K562 (cell line): ENCODE results near the gene ABCB9. TPM values are rescaled to one million over a fixed set of nuclear protein-coding genes. Genes with fewer than 3 reads are reported as not detected.

Source experiments
- ARID3A ChIP-seq: IDR thresholded peaks from 2 replicates; pipeline ENCODE4 v1.6.1; 2012; ENCODE audit warnings: low read depth, low read length, improper control_type of control experiment, borderline replicate concordance
- CBX2 ChIP-seq: fragments of 200-600 bp; sonication (generic); IDR thresholded peaks from one replicate; pipeline ENCODE4 v1.6.1; 2012; ENCODE audit warnings: mild to moderate bottlenecking, low read length, inconsistent platforms; ENCODE audit not compliant: insufficient read depth, poor library complexity, severe bottlenecking
- HEY1 ChIP-seq: fragments of 250-450 bp; sonication (Bioruptor Pico); IDR thresholded peaks from 2 replicates; pipeline ENCODE4 v1.5.0; 2020; ENCODE audit warnings: mild to moderate bottlenecking, moderate library complexity, borderline replicate concordance
- PTRF ChIP-seq: fragments of 450-650 bp; IDR thresholded peaks from 2 replicates; pipeline ENCODE4 v1.6.1; 2016; ENCODE audit warnings: mild to moderate bottlenecking, missing genetic modification characterization, missing compliant biosample characterization
- RBFOX2 ChIP-seq: fragments of 200-400 bp; formaldehyde crosslinking; IDR thresholded peaks from 2 replicates; pipeline ENCODE4 v1.6.1; 2017; ENCODE audit warnings: low read depth, mild to moderate bottlenecking, low read length, moderate library complexity
- SAP30 ChIP-seq: fragments of 200-600 bp; sonication (generic); IDR thresholded peaks from 2 replicates; pipeline ENCODE4 v1.6.1; 2012; ENCODE audit warnings: borderline replicate concordance, low read depth, mild to moderate bottlenecking, moderate library complexity, low read length, control low read depth, inconsistent platforms; ENCODE audit not compliant: insufficient read depth, poor library complexity, severe bottlenecking
- SLC30A9 ChIP-seq: fragments of 250-450 bp; sonication (Bioruptor Pico); IDR thresholded peaks from 2 replicates; pipeline ENCODE4 v1.8.0; 2022; ENCODE audit warnings: mild to moderate bottlenecking, moderate library complexity
- SMAD3 ChIP-seq: fragments of 450-650 bp; formaldehyde crosslinking; conservative IDR thresholded peaks from 2 replicates; pipeline ENCODE4 v1.4.0; 2020; ENCODE audit warnings: mild to moderate bottlenecking
- TEAD1 ChIP-seq, 2 experiments: fragments of 450-650 bp in 1 of 2; sonication (generic) in 1 of 2; formaldehyde crosslinking; IDR thresholded peaks; 2 replicates each; pipeline versions ENCODE4 v1.4.0 to v1.8.0; 2020 to 2022; ENCODE audit warnings: mild to moderate bottlenecking in 2 of 2, missing genetic modification reagents in 1 of 2
- TRIM28 ChIP-seq: fragments of 450-650 bp; IDR thresholded peaks from 2 replicates; pipeline ENCODE4 v1.6.1; 2017
- ZBTB17 ChIP-seq: fragments of 450-650 bp; formaldehyde crosslinking; IDR thresholded peaks from 2 replicates; pipeline ENCODE4 v1.4.0; 2020; ENCODE audit warnings: mild to moderate bottlenecking
- ZBTB5 ChIP-seq: fragments of 450-650 bp; IDR thresholded peaks from 2 replicates; pipeline ENCODE4 v1.6.1; 2017; ENCODE audit warnings: antibody characterized with exemption
- ZNF282 ChIP-seq: sonication (generic); formaldehyde crosslinking; IDR thresholded peaks from 2 replicates; pipeline ENCODE4 v1.8.1; 2023; ENCODE audit warnings: missing genetic modification reagents
- ZNF407 ChIP-seq: fragments of 450-650 bp; IDR thresholded peaks from 2 replicates; pipeline ENCODE4 v1.6.1; 2016; ENCODE audit warnings: low read depth
- ZNF77 ChIP-seq: fragments of 250-450 bp; sonication (Bioruptor Pico); IDR thresholded peaks from 2 replicates; pipeline ENCODE4 v1.5.0; 2020
- polyA plus RNA-seq, 8 experiments: library from polyadenylated mRNA; depleted of rRNA in 4 of 8; stranded (reverse) in 5 of 8; unstranded in 3 of 8; fragments of >200 nt; fragmentation: Nextera tagmentation in 2 of 8; fragmentation: Illumina TruSeq in 1 of 8; extraction: Ambion mirVana in 2 of 8; extraction: Trizol in 1 of 8; gene quantifications; 2 replicates each; pipeline versions ENCODE4 v1.2.1 to v1.2.3, GENCODE V29; 2011 to 2014; ENCODE audit warnings: inconsistent platforms in 1 of 8, missing spikeins in 1 of 8
- total RNA-seq, 7 experiments: library from RNA; depleted of rRNA in 6 of 7; stranded (reverse); fragments of >200 nt in 6 of 7; fragmentation: Illumina TruSeq in 2 of 7; extraction: Trizol in 2 of 7; gene quantifications; 2 replicates each; pipeline versions ENCODE4 v1.2.1 to v1.2.3, GENCODE V29; 2011 to 2021; ENCODE audit warnings: low replicate concordance in 1 of 7

Gene ABCB9
- total and polyA plus RNA-seq, 9 of the 15 experiments (the other 6 are each of a cell fraction or from before 2014, with no cell fraction given): 0.20 to 12.6 (median 6.2) TPM

- TF ChIP-seq ZBTB5 (no peak), ARID3A (no peak), RBFOX2 (peak; percentile 93), SLC30A9 (CRISPR knock-in tag) (no peak), PTRF (tag) (no peak), SAP30 (peak; percentile 55), ZNF282 (CRISPR knock-in tag) (peak; percentile 45; the same call in 1 of the 2 replicates), ZNF77 (CRISPR knock-in tag) (no peak), CBX2 (no peak), TEAD1 (CRISPR knock-in tag; IDR thresholded peaks at IDR 0.05) (no peak; a peak in 1 of 4 replicates), ZNF407 (no peak), TRIM28 (no peak), HEY1 (CRISPR knock-in tag) (no peak), SMAD3 (CRISPR knock-in tag) (no peak), ZBTB17 (CRISPR knock-in tag) (peak; percentile 87; the same call in 1 of the 2 replicates)
These were observed 14.1 kb upstream of the ABCB9 start, which contains the start of gene ARL6IP4 (continued) for GRCh38 chr12:122980183-122981035.
